GM20000 (cell line): ENCODE results near the gene KLF7.

Experiments
- DNase-seq: peaks from one replicate; pipeline ENCODE4 v3.0.0; 2012; ENCODE audit warnings: low spot score
- CTCF ChIP-seq: IDR thresholded peaks from 2 replicates; pipeline ENCODE4 v1.5.1; 2012; ENCODE audit warnings: mild to moderate bottlenecking, control low read depth; ENCODE audit errors: extremely low read depth, missing control alignments

The KLF7 gene

DNA sequence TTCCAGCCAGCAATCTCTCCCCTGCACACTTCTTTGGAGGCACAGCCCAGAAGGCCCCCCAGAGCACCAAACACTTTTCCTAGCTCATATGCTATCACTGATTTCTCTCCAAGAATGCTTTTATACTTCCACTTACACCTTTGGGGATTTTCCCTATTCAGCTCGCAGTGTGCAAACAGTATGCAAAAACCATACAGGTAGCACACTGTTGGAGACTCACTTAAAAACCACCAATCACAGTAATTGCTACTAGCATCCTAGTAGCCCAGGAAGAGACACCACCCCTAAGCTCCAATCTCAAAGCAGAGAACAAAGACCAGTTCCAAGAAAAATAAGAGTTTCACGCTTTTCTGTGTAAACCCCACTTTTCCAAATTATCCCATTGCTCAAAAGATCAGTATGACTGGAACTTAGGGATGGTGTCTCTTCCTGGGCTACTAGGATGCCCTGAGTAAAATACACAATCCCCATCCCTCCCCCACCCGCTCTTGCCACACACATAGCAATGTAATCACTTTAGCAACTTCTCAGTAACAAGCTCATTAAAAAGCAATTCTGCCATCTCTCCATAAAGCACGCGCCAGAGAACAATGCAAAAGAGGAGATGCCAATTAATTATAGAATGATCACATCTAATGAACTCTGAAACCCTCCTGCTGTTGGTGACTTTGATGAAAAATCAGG, 43.0 kb downstream of the KLF7 start:
- DNase-seq: no peak
- no peak for TF ChIP-seq CTCF

DNA sequence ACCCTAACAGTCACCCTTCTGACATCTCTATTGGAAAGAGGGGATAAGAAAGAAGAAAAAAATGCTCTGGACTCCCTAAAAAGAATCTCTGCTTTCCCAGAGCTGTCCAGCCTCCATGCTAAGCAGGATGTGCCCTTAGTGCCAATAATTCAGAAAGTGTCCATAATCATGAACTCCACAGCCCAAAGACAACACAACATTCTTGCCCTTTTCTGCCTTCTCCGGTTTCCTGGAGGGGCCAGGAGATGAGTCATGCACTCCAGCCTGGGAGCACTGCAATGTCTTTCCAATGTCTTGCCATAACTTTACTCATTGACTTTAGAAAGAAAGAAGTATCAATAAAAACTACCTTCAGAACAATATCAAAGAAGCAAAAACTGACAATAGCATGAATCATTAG, 44.0 kb downstream of the KLF7 start:
- DNase-seq: no peak
- no peak for TF ChIP-seq CTCF

GRCh38 chr2:207119048-207119447, 46.7 kb downstream of the KLF7 start:
- TF ChIP-seq CTCF: no peak
- no peak for DNase-seq

- TF ChIP-seq CTCF: no peak
These were observed 48.1 kb downstream of the KLF7 start for GRCh38 chr2:207117668-207118067.

DNA sequence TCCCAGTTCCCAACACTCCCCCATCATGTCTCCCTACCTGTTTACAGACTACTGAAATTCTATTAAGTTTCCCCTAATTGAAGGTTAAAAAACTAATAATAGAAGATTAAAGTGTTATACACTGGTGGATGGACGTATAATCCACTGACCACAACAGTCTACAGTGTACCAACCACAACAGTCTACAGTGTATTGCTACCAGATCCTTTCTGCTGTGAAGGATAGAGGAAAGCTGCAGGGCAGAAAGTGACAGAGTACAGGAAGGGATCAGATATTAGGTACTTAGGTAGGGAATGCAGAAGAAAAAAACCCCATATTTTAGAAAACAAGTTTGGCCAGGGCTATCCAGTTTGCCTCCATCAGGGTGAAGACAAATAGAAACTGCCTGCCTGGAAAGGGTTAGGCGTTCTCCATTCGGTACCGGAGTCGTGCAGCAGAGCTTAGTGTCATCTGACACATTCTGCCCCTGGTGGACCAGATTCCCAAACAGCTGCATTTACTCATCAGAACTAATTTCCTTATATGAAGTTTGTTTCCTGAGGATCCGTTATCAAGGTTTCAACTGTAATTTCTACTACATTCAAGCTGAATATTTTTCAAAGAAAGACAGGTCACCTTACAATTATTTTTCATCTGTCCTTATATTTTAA, 49.9 kb downstream of the KLF7 start:
- DNase-seq: no peak
- no peak for TF ChIP-seq CTCF

More at GRCh38 chr2:207117668-207118067, 48.1 kb downstream of the KLF7 start:
- DNase-seq: no peak

DNA sequence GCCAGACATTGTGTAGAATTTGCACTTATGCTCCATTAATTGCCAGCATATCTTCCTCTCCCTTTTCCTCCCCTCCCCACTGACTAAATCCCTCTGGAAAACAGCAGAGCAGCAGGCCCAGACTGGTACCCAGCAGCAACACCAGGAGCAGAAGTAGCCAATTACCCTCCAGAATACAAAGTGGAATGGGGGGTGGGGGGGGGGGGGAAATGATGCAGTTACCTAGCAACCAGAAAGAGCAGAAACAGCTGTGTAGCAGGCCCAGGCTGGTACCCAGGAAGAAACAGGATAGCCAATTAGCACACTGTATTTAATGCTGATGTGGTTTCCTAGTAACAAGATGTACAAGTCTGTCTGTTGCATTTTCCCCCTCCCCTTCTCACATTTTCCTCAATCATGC, 52.3 kb downstream of the KLF7 start:
- DNase-seq: no peak
- no peak for TF ChIP-seq CTCF

GRCh38 chr2:207112785-207113184, 53.0 kb downstream of the KLF7 start:
- no peak for DNase-seq
- TF ChIP-seq CTCF: no peak
